ENCODE measurements around the gene MRPS24.
"Not testable (repeated sequence)": the region's sequence is repeated elsewhere in the genome, so short reads cannot be mapped to it uniquely, and the experiment has no call there.

MRPS24 gene

DNA sequence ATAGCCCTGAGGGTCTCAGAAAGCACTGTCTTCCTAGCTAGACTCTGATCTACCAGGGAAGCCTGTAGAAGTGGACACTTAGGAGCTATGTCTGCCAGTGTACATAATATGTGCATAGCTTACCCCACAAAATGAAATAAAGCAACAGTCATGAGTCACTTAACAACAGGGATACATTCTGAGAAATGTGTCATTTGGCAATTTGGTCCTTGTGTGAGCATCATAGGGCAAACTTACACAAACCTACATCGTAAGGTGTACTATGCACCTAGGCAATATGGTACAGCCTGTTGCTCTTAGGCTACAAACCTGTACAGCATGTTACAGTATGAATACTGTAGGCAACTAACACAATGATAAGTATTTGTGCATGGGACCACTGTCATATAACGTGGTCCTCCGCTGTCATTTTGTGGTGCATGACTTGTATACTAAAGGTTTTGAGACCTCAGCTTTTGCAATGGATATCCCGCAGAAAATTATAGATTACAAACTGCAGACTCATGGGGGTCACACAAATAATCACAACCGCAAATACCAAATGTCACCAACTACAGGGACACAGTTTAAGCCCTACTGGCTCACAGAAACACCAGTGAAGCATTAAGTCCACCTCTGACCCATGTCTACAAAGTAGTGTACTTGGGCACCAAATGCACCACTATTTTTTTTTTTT, 35.4 kb upstream of the MRPS24 start:
- TF ChIP-seq, protein P1, sequence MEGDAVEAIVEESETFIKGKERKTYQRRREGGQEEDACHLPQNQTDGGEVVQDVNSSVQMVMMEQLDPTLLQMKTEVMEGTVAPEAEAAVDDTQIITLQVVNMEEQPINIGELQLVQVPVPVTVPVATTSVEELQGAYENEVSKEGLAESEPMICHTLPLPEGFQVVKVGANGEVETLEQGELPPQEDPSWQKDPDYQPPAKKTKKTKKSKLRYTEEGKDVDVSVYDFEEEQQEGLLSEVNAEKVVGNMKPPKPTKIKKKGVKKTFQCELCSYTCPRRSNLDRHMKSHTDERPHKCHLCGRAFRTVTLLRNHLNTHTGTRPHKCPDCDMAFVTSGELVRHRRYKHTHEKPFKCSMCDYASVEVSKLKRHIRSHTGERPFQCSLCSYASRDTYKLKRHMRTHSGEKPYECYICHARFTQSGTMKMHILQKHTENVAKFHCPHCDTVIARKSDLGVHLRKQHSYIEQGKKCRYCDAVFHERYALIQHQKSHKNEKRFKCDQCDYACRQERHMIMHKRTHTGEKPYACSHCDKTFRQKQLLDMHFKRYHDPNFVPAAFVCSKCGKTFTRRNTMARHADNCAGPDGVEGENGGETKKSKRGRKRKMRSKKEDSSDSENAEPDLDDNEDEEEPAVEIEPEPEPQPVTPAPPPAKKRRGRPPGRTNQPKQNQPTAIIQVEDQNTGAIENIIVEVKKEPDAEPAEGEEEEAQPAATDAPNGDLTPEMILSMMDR (IDR thresholded peaks at IDR 0.05; ENCODE audit: borderline replicate concordance, control extremely low read depth, extremely low read depth, insufficient read depth, missing control alignments), result no peak
- no peak for DNase-seq (ENCODE audit: low spot score)
- in situ Hi-C loops (cut with MboI; ENCODE audit: low sequenced_read_pairs, unreplicated experiment), result no loop called here

DNA sequence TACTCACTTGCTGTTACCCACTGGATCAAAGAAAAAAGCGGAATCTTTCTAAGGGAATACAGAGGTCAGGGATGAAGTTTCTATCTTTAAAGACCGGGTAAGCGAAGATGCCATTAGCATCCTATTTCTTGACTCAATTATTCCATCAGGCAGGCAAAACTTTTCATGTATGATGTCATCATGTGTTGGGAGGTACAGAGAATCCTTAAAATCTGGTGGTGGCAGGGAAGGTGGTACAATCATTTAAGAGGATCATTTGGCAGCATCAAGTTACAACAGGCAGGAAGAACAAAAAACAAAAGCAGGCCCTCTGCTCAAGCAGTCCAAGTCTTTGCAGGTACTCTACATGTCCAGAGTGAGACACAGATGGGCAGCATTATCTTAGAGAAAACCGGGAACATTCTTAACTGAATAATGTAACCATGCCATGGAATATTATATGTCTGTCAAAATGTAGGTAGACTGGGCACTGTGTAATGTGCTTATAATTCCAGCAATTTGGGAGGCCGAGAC, 33.3 kb upstream of the MRPS24 start:
- DNase-seq (ENCODE audit: low spot score), result no peak
- in situ Hi-C loops (cut with MboI; ENCODE audit: low sequenced_read_pairs, unreplicated experiment), result no loop called here
- TF ChIP-seq, protein P1 (IDR thresholded peaks at IDR 0.05; ENCODE audit: borderline replicate concordance, control extremely low read depth, extremely low read depth, insufficient read depth, missing control alignments), result no peak

DNA sequence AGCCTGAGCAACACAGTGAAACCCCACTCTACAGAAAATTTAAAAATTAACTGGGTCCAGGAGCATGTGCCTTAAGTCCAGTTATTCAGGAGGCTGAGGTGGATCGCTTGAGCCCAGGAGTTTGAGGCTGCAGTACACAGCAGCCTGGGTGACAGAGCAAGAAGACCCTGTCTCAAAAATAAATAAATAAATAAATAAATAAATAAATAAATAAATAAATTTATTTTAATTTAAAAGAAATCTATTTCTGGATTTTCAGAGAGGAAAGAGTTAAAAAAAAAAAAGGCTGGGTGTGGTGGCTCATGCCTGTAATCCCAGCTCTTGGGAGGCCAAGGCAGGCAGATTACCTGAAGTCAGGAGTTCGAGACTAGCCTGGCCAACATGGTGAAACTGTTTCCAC, 29.3 kb upstream of the MRPS24 start:
- in situ Hi-C loops (cut with MboI; ENCODE audit: low sequenced_read_pairs, unreplicated experiment), result not testable (repeated sequence)

DNA sequence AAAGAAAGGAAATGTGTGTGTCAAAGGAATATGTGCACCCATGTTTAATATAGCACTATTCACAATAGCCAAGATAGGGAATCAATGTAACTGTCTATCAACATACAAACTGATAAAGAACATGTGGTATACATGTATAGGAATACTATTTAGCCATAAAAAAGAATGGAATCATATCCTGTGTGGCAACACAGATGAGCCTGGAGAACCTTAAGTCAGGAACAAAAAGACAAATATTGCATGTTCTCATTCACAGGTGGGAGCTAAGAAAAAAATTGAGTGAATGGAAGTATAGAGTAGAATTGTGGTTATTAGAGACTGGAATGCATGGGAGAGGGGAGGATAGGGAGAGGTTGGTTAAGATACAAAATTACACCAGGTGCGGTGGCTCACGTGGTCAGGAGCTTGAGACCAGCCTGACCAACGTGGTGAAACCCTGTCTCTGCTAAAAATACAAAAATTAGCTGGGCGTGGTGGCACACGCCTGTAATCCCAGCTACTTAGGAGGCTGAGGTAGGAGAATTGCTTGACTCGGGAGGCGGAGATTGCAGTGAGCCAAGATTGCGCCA, 26.6 kb upstream of the MRPS24 start:
- DNase-seq (ENCODE audit: low spot score), result no peak
- TF ChIP-seq, protein P1 (IDR thresholded peaks at IDR 0.05; ENCODE audit: borderline replicate concordance, control extremely low read depth, extremely low read depth, insufficient read depth, missing control alignments), result no peak
- in situ Hi-C loops (cut with MboI; ENCODE audit: low sequenced_read_pairs, unreplicated experiment), result no loop called here

More for the DNA sequence above, 29.3 kb upstream of the MRPS24 start:
- not testable (repeated sequence) for DNase-seq (ENCODE audit: low spot score)

DNA sequence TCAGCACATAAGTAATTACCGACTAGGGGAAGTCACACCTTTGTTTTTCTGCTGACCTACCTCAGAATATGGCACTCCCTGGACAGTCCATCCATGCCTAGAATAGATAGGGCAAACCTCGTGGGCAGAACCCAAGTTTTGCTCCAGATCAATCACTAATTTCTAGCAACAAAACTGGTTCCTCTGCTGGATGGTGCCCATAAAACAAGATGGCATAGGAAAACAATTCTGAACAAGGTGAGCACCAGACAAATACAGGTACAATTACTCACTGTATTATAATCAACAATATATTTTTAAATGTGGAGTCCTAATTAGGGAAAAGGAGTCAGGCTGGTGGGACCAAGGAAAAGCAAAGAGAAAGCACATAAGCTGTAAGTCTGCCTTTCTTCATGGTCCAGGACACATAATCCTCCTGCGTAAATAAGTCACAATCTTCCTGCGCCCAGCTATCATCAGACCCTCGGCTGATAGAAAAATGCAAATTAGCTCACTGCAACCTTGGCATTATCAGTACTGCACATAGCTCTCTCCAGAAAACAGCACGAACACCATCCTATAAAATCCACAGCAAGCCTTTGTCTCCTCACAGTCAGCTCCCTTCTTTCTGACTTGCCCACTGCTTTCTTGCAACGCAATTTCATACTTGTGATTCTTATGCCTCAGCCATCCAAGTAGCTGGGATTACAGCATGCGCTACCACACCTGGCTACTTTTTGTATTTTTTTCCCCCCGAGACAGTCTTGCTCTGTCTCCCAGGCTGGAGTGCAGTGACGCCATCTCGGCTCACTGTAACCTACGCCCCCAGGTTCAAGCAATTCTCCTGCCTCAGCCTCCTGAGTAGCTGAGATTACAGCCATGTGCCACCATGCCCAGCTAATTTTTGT, 22.0 kb upstream of the MRPS24 start:
- in situ Hi-C loops (cut with MboI; ENCODE audit: low sequenced_read_pairs, unreplicated experiment), result no loop called here
- TF ChIP-seq, protein P1 (IDR thresholded peaks at IDR 0.05; ENCODE audit: borderline replicate concordance, control extremely low read depth, extremely low read depth, insufficient read depth, missing control alignments), result no peak
- no peak for DNase-seq (ENCODE audit: low spot score)

DNA sequence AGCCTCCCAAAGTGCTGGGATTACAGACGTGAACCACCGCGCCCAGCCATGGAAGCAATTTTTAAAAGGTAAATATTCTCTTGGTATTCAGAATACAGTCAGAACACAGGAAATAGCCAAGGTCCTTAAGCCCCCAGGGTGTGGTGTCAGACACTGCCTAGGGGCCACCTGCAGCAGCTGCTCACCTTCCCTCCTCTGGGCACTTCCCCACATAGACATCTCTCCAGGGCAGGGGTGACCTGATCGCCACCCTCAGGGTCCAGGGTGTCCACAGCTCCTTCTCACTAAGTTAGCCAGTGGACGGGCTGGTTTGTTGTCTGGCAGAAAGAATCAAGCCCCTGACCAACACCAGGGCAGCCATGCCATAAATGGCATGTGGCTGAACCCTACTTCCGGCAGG, 21.2 kb upstream of the MRPS24 start:
- TF ChIP-seq, protein P1 (IDR thresholded peaks at IDR 0.05; ENCODE audit: borderline replicate concordance, control extremely low read depth, extremely low read depth, insufficient read depth, missing control alignments), result no peak
- in situ Hi-C loops (cut with MboI; ENCODE audit: low sequenced_read_pairs, unreplicated experiment), result no loop called here
- no peak for DNase-seq (ENCODE audit: low spot score)
